ENCODE data around the gene SPATA31D3.
A peak's percentile ranks its signal among the peaks of the same experiment; 100 is the strongest.

Gene SPATA31D3

DNA sequence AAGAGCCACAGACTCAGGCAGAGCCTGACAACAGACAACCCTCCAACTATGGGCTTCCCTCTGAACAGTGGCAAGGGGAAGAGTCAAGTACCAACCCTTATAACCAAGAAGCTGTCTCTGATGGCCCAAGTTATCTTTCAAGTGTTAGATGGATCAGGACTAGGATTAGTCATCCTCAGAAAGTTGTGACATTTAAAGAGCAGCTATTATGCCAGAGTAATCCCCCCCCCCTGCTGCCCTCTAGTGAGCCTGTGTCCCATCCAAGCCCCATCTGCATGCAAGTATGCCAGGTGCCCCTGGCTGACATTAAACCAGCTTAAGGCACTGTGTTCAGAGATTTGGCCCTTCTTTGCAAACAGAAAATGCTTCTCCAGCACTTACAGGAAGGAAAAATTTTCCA, 28.4 kb downstream of the SPATA31D3 start:
- no peak overlapping the region for H2AFZ ChIP-seq (ENCODE audit: low read depth, low read length)
- H3K9ac ChIP-seq (ENCODE audit: low read length): no peak overlapping the region
- H3K4me3 ChIP-seq (ENCODE audit: insufficient read depth in 1 of 2, low read depth in 1 of 2, low read length in 2 of 2): no peak overlapping the region
- peaks cover 0 to 23% of the 10 kb centered on the region in 2 experiments for H3K27me3 ChIP-seq (ENCODE audit: control insufficient read depth in 1 of 2, insufficient read depth in 1 of 2, low read length in 2 of 2)
- H4K91ac ChIP-seq (ENCODE audit: low read length): no peak overlapping the region
- H3K36me3 ChIP-seq (ENCODE audit: control insufficient read depth in 1 of 2, insufficient read depth in 2 of 2, low read depth in 1 of 2, low read length in 2 of 2): no peaks in the 10 kb centered on the region
- H3K4me2 ChIP-seq (ENCODE audit: low read length, poor library complexity, severe bottlenecking): no peak overlapping the region
- H2BK15ac ChIP-seq (ENCODE audit: low read depth, poor library complexity, severe bottlenecking): no peak overlapping the region
- H2AK5ac ChIP-seq (ENCODE audit: low read length, severe bottlenecking): no peak overlapping the region
- no peak overlapping the region for H3K18ac ChIP-seq (ENCODE audit: low read depth in 1 of 2, low read length in 2 of 2)
- no peak overlapping the region for H2BK120ac ChIP-seq (ENCODE audit: low read depth, low read length)
- no peak overlapping the region for H3K23ac ChIP-seq (ENCODE audit: low read length in 2 of 2)
- H3K14ac ChIP-seq (ENCODE audit: low read length in 2 of 2): no peak overlapping the region
- H2BK12ac ChIP-seq (ENCODE audit: low read length in 2 of 2): no peak overlapping the region
- peaks cover 11% of the 10 kb centered on the region for H3K9me3 ChIP-seq (ENCODE audit: control insufficient read depth, low read length)
- DNase-seq: peak; percentile 5
- H3K4ac ChIP-seq (ENCODE audit: low read depth in 1 of 2, low read length in 2 of 2): no peak overlapping the region
- H3K27ac ChIP-seq (ENCODE audit: low read length, poor library complexity, severe bottlenecking): no peak overlapping the region
- no peaks in the 10 kb centered on the region for H3K4me1 ChIP-seq (ENCODE audit: control insufficient read depth, insufficient read depth, low read depth, low read length)
- no peak overlapping the region for H2BK5ac ChIP-seq (ENCODE audit: low read depth, low read length, poor library complexity, severe bottlenecking)
- H4K8ac ChIP-seq (ENCODE audit: low read length): no peak overlapping the region
- H3K79me1 ChIP-seq (replicated peaks; ENCODE audit: low read length, poor library complexity, severe bottlenecking): no peaks in the 10 kb centered on the region

DNA sequence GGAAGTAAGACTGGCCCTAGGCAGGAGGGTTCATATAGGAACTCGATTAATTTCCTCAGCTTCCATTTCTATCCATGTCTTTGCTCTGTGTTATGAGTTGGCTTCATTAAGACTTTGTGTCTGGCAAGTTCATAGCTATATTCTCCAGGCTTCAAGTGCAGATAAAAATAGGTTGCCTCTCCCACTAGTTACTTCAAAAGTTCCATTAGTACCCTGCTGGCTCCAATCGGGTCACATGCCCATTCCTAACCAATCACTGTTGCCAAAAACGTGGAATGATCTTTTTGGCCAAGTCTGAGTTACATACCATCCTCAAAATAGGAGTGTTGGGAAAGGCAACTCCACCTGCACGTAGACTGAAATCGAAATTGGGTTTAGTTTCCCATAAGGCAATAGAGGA, 31.5 kb downstream of the SPATA31D3 start:
- Histone ChIP-seq H3K4me1 (ENCODE audit: control insufficient read depth, insufficient read depth, low read depth, low read length) (no peaks in the 10 kb centered on the region), H3K23ac (ENCODE audit: low read length in 2 of 2) (no peak overlapping the region), H3K27ac (ENCODE audit: low read length, poor library complexity, severe bottlenecking) (no peak overlapping the region), H3K27me3 (ENCODE audit: control insufficient read depth in 1 of 2, insufficient read depth in 1 of 2, low read length in 2 of 2) (peaks cover 0 to 11% of the 10 kb centered on the region in 2 experiments), H3K4ac (ENCODE audit: low read depth in 1 of 2, low read length in 2 of 2) (no peak overlapping the region), H2BK12ac (ENCODE audit: low read length in 2 of 2) (no peak overlapping the region), H2BK15ac (ENCODE audit: low read depth, poor library complexity, severe bottlenecking) (no peak overlapping the region), H4K8ac (ENCODE audit: low read length) (no peak overlapping the region), H3K4me3 (ENCODE audit: insufficient read depth in 1 of 2, low read depth in 1 of 2, low read length in 2 of 2) (no peak overlapping the region), H3K79me1 (replicated peaks; ENCODE audit: low read length, poor library complexity, severe bottlenecking) (no peaks in the 10 kb centered on the region), H3K14ac (ENCODE audit: low read length in 2 of 2) (no peak overlapping the region), H2AFZ (ENCODE audit: low read depth, low read length) (no peak overlapping the region), H2BK120ac (ENCODE audit: low read depth, low read length) (no peak overlapping the region), H3K18ac (ENCODE audit: low read depth in 1 of 2, low read length in 2 of 2) (no peak overlapping the region), H2AK5ac (ENCODE audit: low read length, severe bottlenecking) (no peak overlapping the region), H3K9ac (ENCODE audit: low read length) (no peak overlapping the region), H3K9me3 (ENCODE audit: control insufficient read depth, low read length) (peaks cover 6% of the 10 kb centered on the region), H3K4me2 (ENCODE audit: low read length, poor library complexity, severe bottlenecking) (no peak overlapping the region), H2BK5ac (ENCODE audit: low read depth, low read length, poor library complexity, severe bottlenecking) (no peak overlapping the region), H4K91ac (ENCODE audit: low read length) (no peak overlapping the region), H3K36me3 (ENCODE audit: control insufficient read depth in 1 of 2, insufficient read depth in 2 of 2, low read depth in 1 of 2, low read length in 2 of 2) (no peaks in the 10 kb centered on the region)
- 89% methylated on average over 4 of the region's 5 CpGs for WGBS
- DNase-seq: no peak

DNA sequence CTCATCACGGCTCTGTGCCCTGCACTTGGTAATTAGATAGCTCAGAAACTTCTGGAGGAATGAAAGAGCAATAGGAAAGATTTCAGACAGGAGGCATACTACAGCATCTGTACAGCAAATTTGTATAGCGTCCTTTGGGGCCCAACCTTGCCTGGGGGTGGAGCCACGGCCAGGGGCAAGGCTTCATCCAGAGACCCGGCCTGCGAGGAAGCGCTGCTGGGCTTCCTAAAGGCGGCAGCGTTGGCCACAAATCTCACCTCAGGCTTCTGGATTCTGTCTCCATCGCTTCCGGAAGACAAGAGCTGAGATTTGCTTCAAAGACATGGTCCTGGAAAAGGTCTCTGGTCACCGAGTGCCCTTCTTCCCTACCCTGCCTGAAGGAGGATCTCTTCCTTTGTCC, 33.1 kb downstream of the SPATA31D3 start:
- H2BK12ac ChIP-seq (ENCODE audit: low read length in 2 of 2): no peak overlapping the region
- no peak overlapping the region for H3K18ac ChIP-seq (ENCODE audit: low read depth in 1 of 2, low read length in 2 of 2)
- H3K4me2 ChIP-seq (ENCODE audit: low read length, poor library complexity, severe bottlenecking): no peak overlapping the region
- H4K91ac ChIP-seq (ENCODE audit: low read length): no peak overlapping the region
- no peak for DNase-seq
- no peaks in the 10 kb centered on the region for H3K4me1 ChIP-seq (ENCODE audit: control insufficient read depth, insufficient read depth, low read depth, low read length)
- no peak overlapping the region for H3K4me3 ChIP-seq (ENCODE audit: insufficient read depth in 1 of 2, low read depth in 1 of 2, low read length in 2 of 2)
- H2AK5ac ChIP-seq (ENCODE audit: low read length, severe bottlenecking): no peak overlapping the region
- 90% methylated on average over 11 of the region's 11 CpGs for WGBS
- H3K9ac ChIP-seq (ENCODE audit: low read length): no peak overlapping the region
- no peak overlapping the region for H2BK15ac ChIP-seq (ENCODE audit: low read depth, poor library complexity, severe bottlenecking)
- peaks cover 6% of the 10 kb centered on the region for H3K9me3 ChIP-seq (ENCODE audit: control insufficient read depth, low read length)
- H4K8ac ChIP-seq (ENCODE audit: low read length): no peak overlapping the region
- no peak overlapping the region for H3K23ac ChIP-seq (ENCODE audit: low read length in 2 of 2)
- no peak overlapping the region for H2BK120ac ChIP-seq (ENCODE audit: low read depth, low read length)
- no peak overlapping the region for H3K4ac ChIP-seq (ENCODE audit: low read depth in 1 of 2, low read length in 2 of 2)
- no peak overlapping the region for H2BK5ac ChIP-seq (ENCODE audit: low read depth, low read length, poor library complexity, severe bottlenecking)
- H3K36me3 ChIP-seq (ENCODE audit: control insufficient read depth in 1 of 2, insufficient read depth in 2 of 2, low read depth in 1 of 2, low read length in 2 of 2): no peaks in the 10 kb centered on the region
- no peak overlapping the region for H3K14ac ChIP-seq (ENCODE audit: low read length in 2 of 2)
- H2AFZ ChIP-seq (ENCODE audit: low read depth, low read length): no peak overlapping the region
- no peaks in the 10 kb centered on the region for H3K27me3 ChIP-seq (ENCODE audit: control insufficient read depth in 1 of 2, insufficient read depth in 1 of 2, low read length in 2 of 2)
- H3K79me1 ChIP-seq (replicated peaks; ENCODE audit: low read length, poor library complexity, severe bottlenecking): no peaks in the 10 kb centered on the region
- no peak overlapping the region for H3K27ac ChIP-seq (ENCODE audit: low read length, poor library complexity, severe bottlenecking)

DNA sequence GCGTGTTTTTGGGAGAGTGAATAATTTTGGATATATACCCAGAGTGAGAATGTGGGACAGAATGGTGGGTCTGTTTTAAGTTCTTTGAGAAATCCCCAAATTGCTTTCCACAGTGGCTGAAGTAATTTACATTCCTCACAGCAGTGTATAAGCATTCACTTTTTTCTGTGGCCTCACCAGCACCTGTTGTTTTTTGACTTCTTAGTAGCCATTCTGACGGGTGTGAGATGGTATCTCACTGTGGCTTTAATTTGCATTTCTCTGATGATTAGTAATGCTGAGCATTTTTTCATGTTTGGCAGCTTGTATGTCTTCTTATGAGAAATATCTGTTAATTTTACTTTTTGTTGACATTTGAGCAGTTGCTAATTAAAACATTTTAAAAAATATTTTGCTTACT, 35.9 kb downstream of the SPATA31D3 start:
- no peak overlapping the region for H2AFZ ChIP-seq (ENCODE audit: low read depth, low read length)
- no peak overlapping the region for H4K91ac ChIP-seq (ENCODE audit: low read length)
- H3K23ac ChIP-seq (ENCODE audit: low read length in 2 of 2): no peak overlapping the region
- H3K36me3 ChIP-seq (ENCODE audit: control insufficient read depth in 1 of 2, insufficient read depth in 2 of 2, low read depth in 1 of 2, low read length in 2 of 2): no peaks in the 10 kb centered on the region
- H3K4me1 ChIP-seq (ENCODE audit: control insufficient read depth, insufficient read depth, low read depth, low read length): no peaks in the 10 kb centered on the region
- no peak overlapping the region for H2AK5ac ChIP-seq (ENCODE audit: low read length, severe bottlenecking)
- no peak overlapping the region for H3K9ac ChIP-seq (ENCODE audit: low read length)
- H3K14ac ChIP-seq (ENCODE audit: low read length in 2 of 2): no peak overlapping the region
- H3K4ac ChIP-seq (ENCODE audit: low read depth in 1 of 2, low read length in 2 of 2): no peak overlapping the region
- H2BK15ac ChIP-seq (ENCODE audit: low read depth, poor library complexity, severe bottlenecking): no peak overlapping the region
- no peaks in the 10 kb centered on the region for H3K27me3 ChIP-seq (ENCODE audit: control insufficient read depth in 1 of 2, insufficient read depth in 1 of 2, low read length in 2 of 2)
- H4K8ac ChIP-seq (ENCODE audit: low read length): no peak overlapping the region
- H3K4me2 ChIP-seq (ENCODE audit: low read length, poor library complexity, severe bottlenecking): no peak overlapping the region
- no peak overlapping the region for H3K18ac ChIP-seq (ENCODE audit: low read depth in 1 of 2, low read length in 2 of 2)
- H3K27ac ChIP-seq (ENCODE audit: low read length, poor library complexity, severe bottlenecking): no peak overlapping the region
- peaks cover 3% of the 10 kb centered on the region for H3K9me3 ChIP-seq (ENCODE audit: control insufficient read depth, low read length)
- 90% methylated on average over 2 of the region's 2 CpGs for WGBS
- no peaks in the 10 kb centered on the region for H3K79me1 ChIP-seq (replicated peaks; ENCODE audit: low read length, poor library complexity, severe bottlenecking)
- no peak for DNase-seq
- no peak overlapping the region for H2BK120ac ChIP-seq (ENCODE audit: low read depth, low read length)
- H3K4me3 ChIP-seq (ENCODE audit: insufficient read depth in 1 of 2, low read depth in 1 of 2, low read length in 2 of 2): no peak overlapping the region
- no peak overlapping the region for H2BK5ac ChIP-seq (ENCODE audit: low read depth, low read length, poor library complexity, severe bottlenecking)
- H2BK12ac ChIP-seq (ENCODE audit: low read length in 2 of 2): no peak overlapping the region
